Kidney epithelial cell (primary cell): ENCODE results near the gene MTUS2. TPM values are rescaled to one million over a fixed set of nuclear protein-coding genes. Genes with fewer than 3 reads are reported as not detected.

Source experiments
- DNase-seq: peaks from one replicate; pipeline ENCODE4 v3.0.0-alpha.2; 2010; ENCODE audit warnings: low read depth
- H3K27me3 ChIP-seq: 2 replicates; pipeline ENCODE4 v1.6.0; 2011; ENCODE audit warnings: low read length; ENCODE audit not compliant: control insufficient read depth, insufficient read depth
- H3K36me3 ChIP-seq: 2 replicates; pipeline ENCODE4 v1.5.1; 2011; ENCODE audit warnings: low read length; ENCODE audit not compliant: control insufficient read depth, insufficient read depth
- H3K4me3 ChIP-seq: 2 replicates; pipeline ENCODE4 v1.5.1; 2011; ENCODE audit warnings: low read depth, mild to moderate bottlenecking, control low read depth, low read length
- CTCF ChIP-seq: IDR thresholded peaks from 2 replicates; pipeline ENCODE4 v1.5.1; 2011; ENCODE audit warnings: mild to moderate bottlenecking, moderate library complexity, low read length, control low read depth, inconsistent platforms; ENCODE audit not compliant: insufficient read depth, poor library complexity, severe bottlenecking
- total RNA-seq: library from RNA; depleted of rRNA; stranded (reverse); fragments of >200 nt; gene quantifications from 2 replicates; pipeline ENCODE4 v1.2.3, GENCODE V29; 2015

Gene MTUS2
- total RNA-seq, 1 donor from 2014 or later = 0.25 TPM

- no peak for TF ChIP-seq CTCF
- H3K27me3 ChIP-seq = no peaks in the 10 kb centered on the region
These were observed 39.6 kb downstream of the MTUS2 start for GRCh38 chr13:28859717-28860116.

GRCh38 chr13:28864544-28864943 is 44.4 kb downstream of the MTUS2 start:
- DNase-seq = no peak
- Histone ChIP-seq H3K4me3 (no peak overlapping the region), H3K27me3 (no peaks in the 10 kb centered on the region), H3K36me3 (no peaks in the 10 kb centered on the region)
- no peak for TF ChIP-seq CTCF

More at GRCh38 chr13:28859717-28860116, 39.6 kb downstream of the MTUS2 start:
- DNase-seq = no peak
- Histone ChIP-seq H3K4me3 (no peak overlapping the region), H3K36me3 (no peaks in the 10 kb centered on the region)

- no peak for TF ChIP-seq CTCF
- no peak for DNase-seq
- H3K27me3 ChIP-seq = no peaks in the 10 kb centered on the region
- no peak overlapping the region for H3K4me3 ChIP-seq
- no peaks in the 10 kb centered on the region for H3K36me3 ChIP-seq
These were observed 45.1 kb downstream of the MTUS2 start for GRCh38 chr13:28865149-28865744.

- no peaks in the 10 kb centered on the region for H3K36me3 ChIP-seq
- H3K4me3 ChIP-seq = no peak overlapping the region
- no peak for DNase-seq
- no peaks in the 10 kb centered on the region for H3K27me3 ChIP-seq
- TF ChIP-seq CTCF = no peak
These were observed 45.8 kb downstream of the MTUS2 start for GRCh38 chr13:28865951-28866350.

- no peaks in the 10 kb centered on the region for H3K36me3 ChIP-seq
- no peak for DNase-seq
- H3K27me3 ChIP-seq = no peaks in the 10 kb centered on the region
- no peak overlapping the region for H3K4me3 ChIP-seq
- TF ChIP-seq CTCF = no peak
These were observed 46.8 kb downstream of the MTUS2 start for GRCh38 chr13:28866932-28867331.

- DNase-seq = no peak
- TF ChIP-seq CTCF = no peak
- Histone ChIP-seq H3K27me3 (no peaks in the 10 kb centered on the region), H3K36me3 (no peaks in the 10 kb centered on the region), H3K4me3 (no peak overlapping the region)
These were observed 47.4 kb downstream of the MTUS2 start for GRCh38 chr13:28867564-28867963.
